Neural cell (in vitro differentiated cells): ENCODE measurements around the gene CLIC1. TPM values are rescaled to one million over a fixed set of nuclear protein-coding genes. Genes with fewer than 3 reads are reported as not detected.

Experiments used
- H2AFZ ChIP-seq: fragments of 200-600, 300-800 bp; sonication (generic), shearing (Covaris generic); 2 replicates; pipeline ENCODE4 v1.6.0; 2014; ENCODE audit warnings: low read depth, mild to moderate bottlenecking, antibody characterized with exemption, low read length, moderate library complexity
- H3F3A ChIP-seq: fragments of 200-600 bp; shearing (Covaris generic); 2 replicates; pipeline ENCODE4 v1.6.1; 2016; ENCODE audit warnings: mild to moderate bottlenecking, moderate library complexity, mixed read lengths, antibody characterized with exemption, low read length; ENCODE audit not compliant: insufficient read depth, poor library complexity, severe bottlenecking
- H3K27ac ChIP-seq: fragments of 200-600, 300-800 bp; sonication (generic), shearing (Covaris generic); 2 replicates; pipeline ENCODE4 v1.5.1; 2014; ENCODE audit warnings: mild to moderate bottlenecking, low read length, moderate library complexity
- H3K27me3 ChIP-seq: fragments of 300-800, 200-600 bp; sonication (generic), shearing (Covaris generic); 2 replicates; pipeline ENCODE4 v1.6.0; 2014; ENCODE audit warnings: mild to moderate bottlenecking, low read depth, low read length, moderate library complexity; ENCODE audit not compliant: insufficient read depth
- H3K36me3 ChIP-seq: fragments of 300-800, 200-600 bp; sonication (generic), shearing (Covaris generic); 2 replicates; pipeline ENCODE4 v1.5.1; 2014; ENCODE audit warnings: mild to moderate bottlenecking, antibody characterized with exemption, low read length, moderate library complexity; ENCODE audit not compliant: insufficient read depth
- H3K4me2 ChIP-seq: fragments of 300-800, 200-600 bp; sonication (generic), shearing (Covaris generic); 2 replicates; pipeline ENCODE4 v1.6.0; 2014; ENCODE audit warnings: mild to moderate bottlenecking, low read length
- H3K4me3 ChIP-seq: fragments of 300-800, 200-600 bp; sonication (generic), shearing (Covaris generic); 2 replicates; pipeline ENCODE4 v1.5.1; 2014; ENCODE audit warnings: mild to moderate bottlenecking, low read length, moderate library complexity
- H3K79me2 ChIP-seq: fragments of 200-600 bp; shearing (Covaris generic); replicated peaks from 2 replicates; pipeline ENCODE4 v1.6.0; 2014; ENCODE audit warnings: mild to moderate bottlenecking, low read length, moderate library complexity; ENCODE audit not compliant: insufficient read depth
- H3K9ac ChIP-seq: fragments of 300-800, 200-600 bp; sonication (generic), shearing (Covaris generic); 2 replicates; pipeline ENCODE4 v1.6.1; 2016; ENCODE audit warnings: mild to moderate bottlenecking, low read length, mixed read lengths
- H3K9me2 ChIP-seq: fragments of 200-600 bp; shearing (Covaris generic); 2 replicates; pipeline ENCODE4 v1.6.1; 2016; ENCODE audit warnings: mild to moderate bottlenecking, low read length, mixed read lengths; ENCODE audit not compliant: insufficient read depth
- H3K9me3 ChIP-seq: fragments of 200-600, 300-800 bp; sonication (generic), shearing (Covaris generic); 2 replicates; pipeline ENCODE4 v1.6.1; 2016; ENCODE audit warnings: mild to moderate bottlenecking, mixed run types, low read length, moderate library complexity, mixed read lengths
- H4K20me1 ChIP-seq: fragments of 200-600 bp; shearing (Covaris generic); 2 replicates; pipeline ENCODE4 v1.6.1; 2016; ENCODE audit warnings: mild to moderate bottlenecking, mixed run types; ENCODE audit not compliant: insufficient read depth
- EP300 ChIP-seq: fragments of 450-650 bp; conservative IDR thresholded peaks from 2 replicates; pipeline ENCODE4 v1.6.1; 2014; ENCODE audit warnings: antibody characterized with exemption, mild to moderate bottlenecking, moderate library complexity; ENCODE audit not compliant: poor library complexity, severe bottlenecking
- EZH2 ChIP-seq: fragments of 200-600, 300-800 bp; shearing (Covaris generic), sonication (generic); IDR thresholded peaks from 2 replicates; pipeline ENCODE4 v1.6.1; 2014; ENCODE audit warnings: antibody characterized with exemption, low read length, borderline replicate concordance, mild to moderate bottlenecking; ENCODE audit not compliant: insufficient read depth, poor library complexity, severe bottlenecking
- MXI1 ChIP-seq: fragments of 450-650 bp; conservative IDR thresholded peaks from 2 replicates; pipeline ENCODE4 v1.6.1; 2014; ENCODE audit warnings: antibody characterized with exemption, mild to moderate bottlenecking; ENCODE audit not compliant: poor library complexity, severe bottlenecking
- POLR2AphosphoS5 ChIP-seq: IDR thresholded peaks from 2 replicates; pipeline ENCODE4 v1.6.1; 2012
- RAD21 ChIP-seq: fragments of 450-650 bp; conservative IDR thresholded peaks from 2 replicates; pipeline ENCODE4 v1.6.1; 2014; ENCODE audit warnings: antibody characterized with exemption, mild to moderate bottlenecking, moderate library complexity
- SMC3 ChIP-seq: fragments of 450-650 bp; conservative IDR thresholded peaks from 2 replicates; pipeline ENCODE4 v1.6.1; 2014; ENCODE audit warnings: antibody characterized with exemption, mild to moderate bottlenecking, moderate library complexity; ENCODE audit not compliant: poor library complexity
- TAF1 ChIP-seq: IDR thresholded peaks from 2 replicates; pipeline ENCODE4 v1.6.1; 2012; ENCODE audit warnings: low read depth
- polyA plus RNA-seq: library from polyadenylated mRNA; depleted of rRNA; stranded (reverse); fragments of >200 nt; gene quantifications from 2 replicates; pipeline ENCODE4 v1.2.3, GENCODE V29; 2014
- TF ChIP-seq, protein P1 (sequence below): IDR thresholded peaks from 2 replicates; pipeline ENCODE4 v1.6.1; 2012; ENCODE audit warnings: borderline replicate concordance
- TF ChIP-seq, protein P2 (sequence below): fragments of 450-650 bp; IDR thresholded peaks from 2 replicates; pipeline ENCODE4 v1.5.1; 2014; ENCODE audit warnings: antibody characterized with exemption, mild to moderate bottlenecking, moderate library complexity; ENCODE audit not compliant: poor library complexity, severe bottlenecking

The CLIC1 gene
- polyA plus RNA-seq, 1 donor from 2014 or later, result 5.5 TPM

GRCh38 chr6:31732029-31732428, 4.3 kb downstream of the CLIC1 start:
- no peaks in the 10 kb centered on the region for H4K20me1 ChIP-seq

GRCh38 chr6:31730631-31731086, 5.7 kb downstream of the CLIC1 start:
- Histone ChIP-seq H3K4me3 (peak overlapping the region; percentile 92), H4K20me1 (no peaks in the 10 kb centered on the region), H3K27ac (peak overlapping the region; percentile 76), H3K9me2 (no peaks in the 10 kb centered on the region), H3K4me2 (peak overlapping the region; percentile 51), H2AFZ (peak overlapping the region; percentile 97), H3K36me3 (no peaks in the 10 kb centered on the region), H3K9ac (peak overlapping the region; percentile 96), H3K79me2 (peaks cover 24% of the 10 kb centered on the region), H3K27me3 (no peaks in the 10 kb centered on the region), H3F3A (no peaks in the 10 kb centered on the region), H3K9me3 (no peaks in the 10 kb centered on the region)
- TF ChIP-seq TAF1 (no peak), EP300 (no peak), RAD21 (no peak), SMC3 (no peak), EZH2 (no peak), POLR2AphosphoS5 (no peak), MXI1 (no peak)
- TF ChIP-seq, protein P1, sequence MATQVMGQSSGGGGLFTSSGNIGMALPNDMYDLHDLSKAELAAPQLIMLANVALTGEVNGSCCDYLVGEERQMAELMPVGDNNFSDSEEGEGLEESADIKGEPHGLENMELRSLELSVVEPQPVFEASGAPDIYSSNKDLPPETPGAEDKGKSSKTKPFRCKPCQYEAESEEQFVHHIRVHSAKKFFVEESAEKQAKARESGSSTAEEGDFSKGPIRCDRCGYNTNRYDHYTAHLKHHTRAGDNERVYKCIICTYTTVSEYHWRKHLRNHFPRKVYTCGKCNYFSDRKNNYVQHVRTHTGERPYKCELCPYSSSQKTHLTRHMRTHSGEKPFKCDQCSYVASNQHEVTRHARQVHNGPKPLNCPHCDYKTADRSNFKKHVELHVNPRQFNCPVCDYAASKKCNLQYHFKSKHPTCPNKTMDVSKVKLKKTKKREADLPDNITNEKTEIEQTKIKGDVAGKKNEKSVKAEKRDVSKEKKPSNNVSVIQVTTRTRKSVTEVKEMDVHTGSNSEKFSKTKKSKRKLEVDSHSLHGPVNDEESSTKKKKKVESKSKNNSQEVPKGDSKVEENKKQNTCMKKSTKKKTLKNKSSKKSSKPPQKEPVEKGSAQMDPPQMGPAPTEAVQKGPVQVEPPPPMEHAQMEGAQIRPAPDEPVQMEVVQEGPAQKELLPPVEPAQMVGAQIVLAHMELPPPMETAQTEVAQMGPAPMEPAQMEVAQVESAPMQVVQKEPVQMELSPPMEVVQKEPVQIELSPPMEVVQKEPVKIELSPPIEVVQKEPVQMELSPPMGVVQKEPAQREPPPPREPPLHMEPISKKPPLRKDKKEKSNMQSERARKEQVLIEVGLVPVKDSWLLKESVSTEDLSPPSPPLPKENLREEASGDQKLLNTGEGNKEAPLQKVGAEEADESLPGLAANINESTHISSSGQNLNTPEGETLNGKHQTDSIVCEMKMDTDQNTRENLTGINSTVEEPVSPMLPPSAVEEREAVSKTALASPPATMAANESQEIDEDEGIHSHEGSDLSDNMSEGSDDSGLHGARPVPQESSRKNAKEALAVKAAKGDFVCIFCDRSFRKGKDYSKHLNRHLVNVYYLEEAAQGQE, result no peak
- TF ChIP-seq, protein P2, sequence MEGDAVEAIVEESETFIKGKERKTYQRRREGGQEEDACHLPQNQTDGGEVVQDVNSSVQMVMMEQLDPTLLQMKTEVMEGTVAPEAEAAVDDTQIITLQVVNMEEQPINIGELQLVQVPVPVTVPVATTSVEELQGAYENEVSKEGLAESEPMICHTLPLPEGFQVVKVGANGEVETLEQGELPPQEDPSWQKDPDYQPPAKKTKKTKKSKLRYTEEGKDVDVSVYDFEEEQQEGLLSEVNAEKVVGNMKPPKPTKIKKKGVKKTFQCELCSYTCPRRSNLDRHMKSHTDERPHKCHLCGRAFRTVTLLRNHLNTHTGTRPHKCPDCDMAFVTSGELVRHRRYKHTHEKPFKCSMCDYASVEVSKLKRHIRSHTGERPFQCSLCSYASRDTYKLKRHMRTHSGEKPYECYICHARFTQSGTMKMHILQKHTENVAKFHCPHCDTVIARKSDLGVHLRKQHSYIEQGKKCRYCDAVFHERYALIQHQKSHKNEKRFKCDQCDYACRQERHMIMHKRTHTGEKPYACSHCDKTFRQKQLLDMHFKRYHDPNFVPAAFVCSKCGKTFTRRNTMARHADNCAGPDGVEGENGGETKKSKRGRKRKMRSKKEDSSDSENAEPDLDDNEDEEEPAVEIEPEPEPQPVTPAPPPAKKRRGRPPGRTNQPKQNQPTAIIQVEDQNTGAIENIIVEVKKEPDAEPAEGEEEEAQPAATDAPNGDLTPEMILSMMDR, result no peak

More at GRCh38 chr6:31732029-31732428, 4.3 kb downstream of the CLIC1 start:
- Histone ChIP-seq H3K27ac (no peak overlapping the region), H3K36me3 (no peaks in the 10 kb centered on the region), H3K4me3 (no peak overlapping the region), H3K4me2 (no peak overlapping the region), H3F3A (no peaks in the 10 kb centered on the region), H3K9me2 (no peaks in the 10 kb centered on the region), H3K9me3 (no peaks in the 10 kb centered on the region), H3K9ac (no peak overlapping the region), H3K27me3 (no peaks in the 10 kb centered on the region), H3K79me2 (peaks cover 24% of the 10 kb centered on the region), H2AFZ (no peak overlapping the region)
- TF ChIP-seq EZH2 (no peak), RAD21 (no peak), POLR2AphosphoS5 (no peak)
